GM12878 (cell line): ENCODE data around the gene PPM1D. TPM values are rescaled to one million over a fixed set of nuclear protein-coding genes. Genes with fewer than 3 reads are reported as not detected.
"Not testable (repeated sequence)": the region's sequence is repeated elsewhere in the genome, so short reads cannot be mapped to it uniquely, and the experiment has no call there.

Experiments used
- ATAC-seq: fragments of 200-7000 bp; cut with Tn5 transposase; 3 replicates; pipeline ENCODE4 v1.9.1; 2020; ENCODE audit warnings: mild to moderate bottlenecking, moderate library complexity
- BruUV-seq: library from RNA; stranded (reverse); fragments of 400-500 nt; replicated peaks from 2 replicates; lab custom pipeline; 2021; lab: Mats Ljungman, UMichigan
- CTCF ChIA-PET: fragments of 300-600 bp; sonication (Branson Sonifier 250); formaldehyde crosslinking; extraction: SDS; loops from one replicate; lab custom pipeline; 2021; ENCODE audit warnings: inconsistent platforms; lab: Yijun Ruan, JAX
- POLR2A ChIA-PET: fragments of 350-600 bp; formaldehyde crosslinking; extraction: SDS; loops from one replicate; lab custom pipeline; 2021; ENCODE audit warnings: inconsistent platforms; lab: Charles Lee
- RAD21 ChIA-PET: fragments of 300-600 bp; sonication (Branson Sonifier 250); formaldehyde crosslinking; loops from one replicate; lab custom pipeline; 2023; ENCODE audit warnings: antibody characterized with exemption; ENCODE audit not compliant: unreplicated experiment; lab: Charles Lee
- SMC1A ChIA-PET: fragments of 300-600 bp; sonication (Branson Sonifier 250); formaldehyde crosslinking; loops from one replicate; lab custom pipeline; 2023; ENCODE audit not compliant: unreplicated experiment, uncharacterized antibody; lab: Charles Lee
- DNase-seq: peaks from one replicate; pipeline ENCODE4 v3.0.0-alpha.2; 2011; ENCODE audit warnings: low read depth, low spot score
- FAIRE-seq: peaks from 3 replicates; lab custom pipeline; 2011; peaks lifted over from hg19 to GRCh38; lab: Jason Lieb, UNC
- H2AFZ ChIP-seq: 2 replicates; pipeline ENCODE4 v1.6.0; 2011; ENCODE audit warnings: low read depth, low read length, control low read depth; ENCODE audit not compliant: control insufficient read depth
- H3K27ac ChIP-seq: 2 replicates; pipeline ENCODE4 v1.5.1; 2011; ENCODE audit warnings: control low read depth; ENCODE audit not compliant: control insufficient read depth, insufficient read depth
- H3K27me3 ChIP-seq, 2 experiments: replicated peaks in 1 of 2; 2 replicates each; pipeline versions ENCODE4 v1.6.0 to v1.6.1; 2011; ENCODE audit warnings: low read length in 1 of 2; ENCODE audit not compliant: control insufficient read depth in 2 of 2, insufficient read depth in 2 of 2
- H3K36me3 ChIP-seq, 2 experiments: 2 replicates each; pipeline ENCODE4 v1.5.1; 2011; ENCODE audit warnings: low read length in 1 of 2; ENCODE audit not compliant: control insufficient read depth in 2 of 2, insufficient read depth in 2 of 2
- H3K4me1 ChIP-seq: 2 replicates; pipeline ENCODE4 v1.6.1; 2011; ENCODE audit warnings: mild to moderate bottlenecking, low read length, moderate library complexity, mixed read lengths; ENCODE audit not compliant: control insufficient read depth, insufficient read depth
- H3K4me2 ChIP-seq: 2 replicates; pipeline ENCODE4 v1.6.0; 2011; ENCODE audit warnings: control low read depth; ENCODE audit not compliant: control insufficient read depth, insufficient read depth
- H3K4me3 ChIP-seq: fragments of 200-600 bp; sonication (generic); 2 replicates; pipeline ENCODE4 v1.5.1; 2016
- H3K79me2 ChIP-seq: 2 replicates; pipeline ENCODE4 v1.6.0; 2011; ENCODE audit warnings: low read length; ENCODE audit not compliant: control insufficient read depth, insufficient read depth
- H3K9ac ChIP-seq: 2 replicates; pipeline ENCODE4 v1.8.0; 2011; ENCODE audit warnings: low read length, control low read depth, mixed read lengths; ENCODE audit not compliant: control insufficient read depth, insufficient read depth
- H3K9me3 ChIP-seq: replicated peaks from 3 replicates; pipeline ENCODE4 v1.5.1; 2011; ENCODE audit warnings: mild to moderate bottlenecking, low read length; ENCODE audit not compliant: control insufficient read depth, insufficient read depth
- H4K20me1 ChIP-seq: 2 replicates; pipeline ENCODE4 v1.6.0; 2011; ENCODE audit not compliant: control insufficient read depth, insufficient read depth
- CREM ChIP-seq: IDR thresholded peaks from 2 replicates; pipeline ENCODE4 v1.6.1; 2014; ENCODE audit warnings: antibody characterized with exemption, low read depth
- E2F8 ChIP-seq: fragments of 450-650 bp; IDR thresholded peaks from 2 replicates; pipeline ENCODE4 v1.6.1; 2018; ENCODE audit warnings: mild to moderate bottlenecking, low read depth, moderate library complexity; ENCODE audit not compliant: partially characterized antibody
- JUND ChIP-seq: IDR thresholded peaks from 2 replicates; pipeline ENCODE4 v1.6.1; 2012; ENCODE audit warnings: low read depth, mild to moderate bottlenecking, low read length, improper control_type of control experiment, moderate library complexity
- MAX ChIP-seq: IDR thresholded peaks from 2 replicates; pipeline ENCODE4 v1.6.1; 2012; ENCODE audit warnings: low read depth, low read length, improper control_type of control experiment
- NR2F1 ChIP-seq: fragments of 450-650 bp; conservative IDR thresholded peaks from 2 replicates; pipeline ENCODE4 v1.6.1; 2017; ENCODE audit warnings: mild to moderate bottlenecking
- RUNX3 ChIP-seq: IDR thresholded peaks from 2 replicates; pipeline ENCODE4 v1.6.1; 2012; ENCODE audit warnings: low read length, inconsistent platforms
- SIX5 ChIP-seq: IDR thresholded peaks from 2 replicates; pipeline ENCODE4 v1.6.1; 2011; ENCODE audit warnings: mild to moderate bottlenecking, low read depth, low read length, moderate library complexity; ENCODE audit not compliant: severe bottlenecking
- SUZ12 ChIP-seq: fragments of 200-600 bp; sonication (generic); IDR thresholded peaks from one replicate; pipeline ENCODE4 v1.6.1; 2018; ENCODE audit warnings: antibody characterized with exemption, mild to moderate bottlenecking; ENCODE audit not compliant: unreplicated experiment
- ZNF622 ChIP-seq: fragments of 450-650 bp; IDR thresholded peaks from 2 replicates; pipeline ENCODE4 v1.6.1; 2017; ENCODE audit warnings: mild to moderate bottlenecking, inconsistent platforms
- WGBS: methylation state at CpG from one replicate; pipeline ENCODE4 v1.1.6; 2016; ENCODE audit warnings: low lambda C conversion rate; ENCODE audit not compliant: insufficient replicate concordance, insufficient coverage; ENCODE audit errors: missing lambda C conversion rate; 5-methylcytosine and 5-hydroxymethylcytosine counted together
- in situ Hi-C: fragments of 300-500 bp; cut with MboI; formaldehyde crosslinking; loops from 9 replicates; pipeline ENCODE4 v1.14.3; 2018; ENCODE audit warnings: mixed read lengths
- intact Hi-C: fragments of 100-400 bp; cut with micrococcal nuclease; formaldehyde crosslinking; loops from one replicate; pipeline ENCODE4 v1.14.2; 2022; ENCODE audit not compliant: unreplicated experiment
- polyA plus RNA-seq, 11 experiments: library from polyadenylated mRNA; depleted of rRNA in 4 of 11; unstranded in 6 of 11; stranded (reverse) in 5 of 11; fragments of >200 nt; fragmentation: Nextera tagmentation in 4 of 11; fragmentation: Illumina TruSeq in 1 of 11; extraction: Ambion mirVana in 4 of 11; extraction: Trizol in 1 of 11; gene quantifications; 1 replicate in 1 of 11; 2 replicates in 10 of 11; pipeline versions ENCODE4 v1.2.1 to v1.2.3, GENCODE V29; 2011 to 2016; ENCODE audit warnings: inconsistent platforms in 2 of 11, missing spikeins in 2 of 11, low read depth in 1 of 11
- total RNA-seq, 4 experiments: library from RNA; depleted of rRNA in 3 of 4; stranded (reverse); fragments of >200 nt in 3 of 4; fragmentation: Illumina TruSeq in 1 of 4; extraction: Trizol in 1 of 4; gene quantifications; 2 replicates each; pipeline versions ENCODE4 v1.2.1 to v1.2.3, GENCODE V29; 2013 to 2021

PPM1D gene
- total and polyA plus RNA-seq, 10 of the 15 experiments (the other 5 are each of a cell fraction or from before 2014, with no cell fraction given): 1.9 to 20.8 (median 10.7) TPM

GRCh38 chr17:60614247-60614646 is 14.3 kb downstream of the PPM1D start:
- ATAC-seq: not testable (repeated sequence)

GRCh38 chr17:60615108-60615507 is 15.1 kb downstream of the PPM1D start:
- RAD21 ChIA-PET: no interaction called here
- H4K20me1 ChIP-seq: no peaks in the 10 kb centered on the region
- WGBS: 94% methylated on average over 7 of the region's 7 CpGs
- H3K27me3 ChIP-seq: no peaks in the 10 kb centered on the region
- no TSS peak for BruUV-seq
- no peak overlapping the region for H3K9ac ChIP-seq
- H3K27ac ChIP-seq: no peak overlapping the region
- CTCF ChIA-PET: interaction anchor here (1.2 to 2.0 kb wide), 2 partner anchors 23 to 45 kb away, joined by 4 to 6 read pairs; no protein-coding TSS in a partner anchor
- FAIRE-seq: no peak
- TF ChIP-seq SIX5 (no peak), MAX (no peak), CREM (no peak), E2F8 (no peak), JUND (no peak), NR2F1 (no peak), SUZ12 (no peak), RUNX3 (no peak), ZNF622 (no peak)
- intact Hi-C loops: no loop called here
- H3K4me3 ChIP-seq: no peak overlapping the region
- POLR2A ChIA-PET: interaction anchor here (1.3 kb wide), 1 partner anchor 16 kb away, joined by 3 read pairs; the partner anchor contains the start of gene PPM1D
- H3K36me3 ChIP-seq: no peaks in the 10 kb centered on the region; a peak in 1 of 4 replicates
- H3K79me2 ChIP-seq: peaks cover 47% of the 10 kb centered on the region
- no peak overlapping the region for H2AFZ ChIP-seq
- in situ Hi-C loops: no loop called here
- no peak overlapping the region for H3K4me2 ChIP-seq
- no peaks in the 10 kb centered on the region for H3K4me1 ChIP-seq
- H3K9me3 ChIP-seq: no peaks in the 10 kb centered on the region; the same call in 2 of the 3 replicates
- SMC1A ChIA-PET: interaction anchor here (1.6 to 2.7 kb wide), 2 partner anchors 11 to 13 kb away, joined by 4 to 10 read pairs; no protein-coding TSS in a partner anchor
- no peak for ATAC-seq
- no peak for DNase-seq

More at GRCh38 chr17:60614247-60614646, 14.3 kb downstream of the PPM1D start:
- SMC1A ChIA-PET: interaction anchor here (1.6 kb wide), 1 partner anchor 12 kb away, joined by 4 read pairs; no protein-coding TSS in a partner anchor
- DNase-seq, H3K27me3 ChIP-seq, H3K4me2 ChIP-seq, in situ Hi-C loops, H3K4me3 ChIP-seq, H3K36me3 ChIP-seq, H2AFZ ChIP-seq, H3K27ac ChIP-seq, intact Hi-C loops, H3K9ac ChIP-seq, H4K20me1 ChIP-seq, H3K4me1 ChIP-seq, FAIRE-seq, H3K9me3 ChIP-seq, BruUV-seq, RAD21 ChIA-PET: not testable (repeated sequence)
- POLR2A ChIA-PET: interaction anchor here (0.8 kb wide), 1 partner anchor 12 kb away, joined by 12 read pairs; no protein-coding TSS in a partner anchor
- CTCF ChIA-PET: interaction anchor here (2.0 kb wide), 1 partner anchor 24 kb away, joined by 6 read pairs; no protein-coding TSS in a partner anchor
- 89% methylated on average over 3 of the region's 3 CpGs for WGBS
- peaks cover 52% of the 10 kb centered on the region for H3K79me2 ChIP-seq
